ENCODE measurements around the gene RPL15. TPM values are rescaled to one million over a fixed set of nuclear protein-coding genes. Genes with fewer than 3 reads are reported as not detected.

Gene RPL15
- total RNA-seq, 3 donors from 2014 or later, result 2,279 to 2,502 (median 2,371) TPM

DNA sequence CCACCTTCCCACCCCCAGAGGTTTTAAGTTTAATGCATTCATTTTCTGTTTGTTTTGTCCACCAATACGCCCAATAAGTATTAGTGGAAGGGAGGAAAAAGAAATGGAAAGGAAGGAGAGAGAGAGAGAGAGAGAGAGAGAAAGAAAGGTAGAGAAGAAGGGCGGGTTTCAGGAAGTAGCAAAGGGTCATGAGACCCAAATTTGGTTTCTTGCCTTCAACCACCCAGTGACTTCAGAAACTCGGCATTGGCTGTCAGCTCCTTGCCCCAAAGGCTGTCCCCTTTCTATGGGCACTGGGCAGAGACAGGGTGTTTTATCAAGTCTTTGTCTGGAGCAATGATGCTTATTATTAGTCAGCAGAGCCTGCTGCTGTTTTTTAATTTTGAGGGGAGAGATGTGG lies 14.7 kb downstream of the RPL15 start:
- Mint-ChIP-seq H3K9me3 (no peaks in the 10 kb centered on the region), H3K36me3 (ENCODE audit: insufficient read depth) (no peaks in the 10 kb centered on the region), H3K27me3 (ENCODE audit: low read depth) (peaks cover under 1% of the 10 kb centered on the region), H3K4me1 (ENCODE audit: low read depth) (peaks cover 2% of the 10 kb centered on the region), H3K4me3 (no peak overlapping the region)
- no peak for ATAC-seq
- no peak for DNase-seq

DNA sequence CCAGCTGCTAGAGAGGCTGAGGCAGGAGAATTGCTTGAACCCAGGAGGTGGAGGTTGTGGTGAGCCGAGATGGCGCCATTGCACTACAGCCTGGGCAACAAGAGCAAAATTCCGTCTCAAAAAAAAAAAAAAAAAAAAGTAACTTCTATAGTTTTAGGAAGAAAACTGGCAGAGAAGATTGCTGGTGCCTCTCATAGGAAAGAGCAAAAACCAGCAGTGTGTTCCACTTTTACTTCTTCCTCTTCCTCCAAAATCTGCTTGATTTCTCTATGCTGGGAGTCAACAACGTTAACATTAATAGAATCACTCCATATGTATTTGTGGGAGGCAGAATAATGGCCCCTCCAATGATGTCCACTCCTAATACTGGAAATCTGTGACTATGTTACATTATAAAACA lies 15.6 kb downstream of the RPL15 start:
- ATAC-seq (no peak), DNase-seq (no peak)
- Mint-ChIP-seq H3K36me3 (ENCODE audit: insufficient read depth) (no peaks in the 10 kb centered on the region), H3K4me1 (ENCODE audit: low read depth) (peaks cover 2% of the 10 kb centered on the region), H3K9me3 (no peaks in the 10 kb centered on the region), H3K27me3 (ENCODE audit: low read depth) (peaks cover 3% of the 10 kb centered on the region), H3K4me3 (no peak overlapping the region)

DNA sequence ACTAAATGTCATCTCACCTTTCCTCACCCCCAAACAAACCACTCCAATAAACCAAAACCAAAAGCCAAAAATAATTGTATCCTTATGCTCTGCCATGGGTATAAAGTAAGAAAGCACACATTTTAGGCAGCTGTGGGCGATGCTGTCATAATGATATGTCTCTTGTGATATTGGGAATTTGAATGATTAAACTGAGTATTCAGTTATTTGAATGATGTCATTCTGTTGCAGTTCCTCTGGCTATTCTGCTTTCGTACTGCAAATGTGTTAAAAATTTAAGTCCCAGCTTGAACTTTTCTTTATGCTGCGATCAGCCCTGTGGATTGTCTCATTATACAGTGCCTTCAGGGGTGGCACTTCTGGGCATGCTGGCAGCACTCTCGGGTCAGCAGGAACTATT lies 17.3 kb downstream of the RPL15 start:
- Mint-ChIP-seq H3K4me3 (no peak overlapping the region), H3K27me3 (ENCODE audit: low read depth) (peaks cover 3% of the 10 kb centered on the region), H3K36me3 (ENCODE audit: insufficient read depth) (no peaks in the 10 kb centered on the region), H3K9me3 (peaks cover 3% of the 10 kb centered on the region), H3K4me1 (ENCODE audit: low read depth) (peaks cover 2% of the 10 kb centered on the region)
- no peak for DNase-seq
- no peak for ATAC-seq

- H3K4me3 Mint-ChIP-seq, result no peak overlapping the region
- H3K9me3 Mint-ChIP-seq, result peaks cover 3% of the 10 kb centered on the region
- H3K4me1 Mint-ChIP-seq (ENCODE audit: low read depth), result no peaks in the 10 kb centered on the region
- DNase-seq (no peak), ATAC-seq (no peak)
- H3K27me3 Mint-ChIP-seq (ENCODE audit: low read depth), result peaks cover 3% of the 10 kb centered on the region
- no peaks in the 10 kb centered on the region for H3K36me3 Mint-ChIP-seq (ENCODE audit: insufficient read depth)
These were observed 20.4 kb downstream of the RPL15 start for GRCh38 chr3:23937296-23937695.

- peaks cover 3% of the 10 kb centered on the region for H3K9me3 Mint-ChIP-seq
- H3K27me3 Mint-ChIP-seq (ENCODE audit: low read depth), result peaks cover 3% of the 10 kb centered on the region
- no peak for DNase-seq
- H3K36me3 Mint-ChIP-seq (ENCODE audit: insufficient read depth), result no peaks in the 10 kb centered on the region
- H3K4me1 Mint-ChIP-seq (ENCODE audit: low read depth), result no peaks in the 10 kb centered on the region
- ATAC-seq, result no peak
- H3K4me3 Mint-ChIP-seq, result no peak overlapping the region
These were observed 21.8 kb downstream of the RPL15 start for GRCh38 chr3:23938688-23939087.

DNA sequence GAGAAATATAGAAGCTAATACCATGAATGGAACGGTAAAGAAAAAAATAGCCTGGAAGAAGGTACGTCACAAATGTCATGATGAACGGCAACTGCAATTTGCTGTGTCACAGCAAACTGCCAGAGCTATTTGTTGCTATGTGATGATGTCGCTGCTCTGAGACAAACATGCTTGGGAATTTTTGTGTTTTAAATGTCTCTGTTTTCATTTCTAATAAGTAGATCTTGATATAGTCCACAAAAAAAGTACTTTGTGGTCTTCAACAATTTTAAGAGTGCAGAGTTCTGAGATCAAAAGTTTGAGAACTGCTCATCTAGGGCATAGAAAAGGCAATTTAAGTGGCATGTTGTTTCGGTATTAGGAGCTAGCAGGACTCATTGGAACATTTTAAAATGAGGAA lies 23.8 kb downstream of the RPL15 start:
- Mint-ChIP-seq H3K36me3 (ENCODE audit: insufficient read depth) (no peaks in the 10 kb centered on the region), H3K4me1 (ENCODE audit: low read depth) (peaks cover 8% of the 10 kb centered on the region), H3K9me3 (peaks cover 3% of the 10 kb centered on the region), H3K27me3 (ENCODE audit: low read depth) (peaks cover 3% of the 10 kb centered on the region), H3K4me3 (no peak overlapping the region)
- ATAC-seq (no peak), DNase-seq (no peak)

DNA sequence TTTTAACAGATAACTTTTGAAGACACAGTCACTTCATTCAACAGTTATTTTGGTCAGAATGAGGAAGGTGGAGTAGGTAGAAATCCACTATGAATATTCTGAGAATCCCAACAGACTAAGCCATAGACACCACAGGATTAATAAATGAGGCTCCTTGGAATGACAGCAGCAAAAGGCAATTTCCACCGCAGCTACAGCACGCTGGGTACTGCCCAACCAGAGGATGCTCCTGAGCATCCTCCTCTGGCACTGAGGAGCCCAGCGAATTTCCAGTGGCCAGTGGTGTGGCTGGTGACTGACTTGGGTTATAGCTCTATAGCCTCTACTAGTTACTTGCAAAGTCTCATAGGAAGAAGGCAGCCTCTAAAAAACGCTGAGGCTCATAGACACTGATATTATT lies 24.5 kb downstream of the RPL15 start:
- ATAC-seq (no peak), DNase-seq (no peak)
- no peak overlapping the region for H3K4me3 Mint-ChIP-seq
- H3K4me1 Mint-ChIP-seq (ENCODE audit: low read depth), result peaks cover 8% of the 10 kb centered on the region
- H3K27me3 Mint-ChIP-seq (ENCODE audit: low read depth), result peaks cover 3% of the 10 kb centered on the region
- H3K9me3 Mint-ChIP-seq, result peaks cover 3% of the 10 kb centered on the region
- H3K36me3 Mint-ChIP-seq (ENCODE audit: insufficient read depth), result no peaks in the 10 kb centered on the region

DNA sequence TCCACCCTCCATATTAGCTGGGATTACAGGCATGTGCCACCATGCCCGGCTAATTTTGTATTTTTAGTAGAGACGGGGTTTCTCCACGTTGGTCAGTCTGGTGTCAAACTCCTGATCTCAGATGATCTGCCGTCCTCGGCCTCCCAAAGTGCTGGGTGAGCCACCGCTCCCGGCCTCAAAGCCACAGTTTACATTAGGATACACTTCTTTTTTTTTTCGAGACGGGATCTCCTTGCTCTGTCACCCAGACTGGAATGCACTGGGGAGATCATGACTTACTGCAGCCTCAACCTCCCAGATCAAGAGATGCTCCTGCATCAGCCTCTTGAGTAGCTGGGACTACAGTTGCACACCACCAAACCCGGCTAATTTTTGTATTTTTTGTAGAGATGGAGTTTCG lies 25.6 kb downstream of the RPL15 start:
- no peaks in the 10 kb centered on the region for H3K27me3 Mint-ChIP-seq (ENCODE audit: low read depth)
- H3K4me3 Mint-ChIP-seq, result no peak overlapping the region
- H3K9me3 Mint-ChIP-seq, result peaks cover 3% of the 10 kb centered on the region
- DNase-seq (no peak), ATAC-seq (no peak)
- peaks cover 3% of the 10 kb centered on the region for H3K36me3 Mint-ChIP-seq (ENCODE audit: insufficient read depth)
- peaks cover 15% of the 10 kb centered on the region for H3K4me1 Mint-ChIP-seq (ENCODE audit: low read depth)

DNA sequence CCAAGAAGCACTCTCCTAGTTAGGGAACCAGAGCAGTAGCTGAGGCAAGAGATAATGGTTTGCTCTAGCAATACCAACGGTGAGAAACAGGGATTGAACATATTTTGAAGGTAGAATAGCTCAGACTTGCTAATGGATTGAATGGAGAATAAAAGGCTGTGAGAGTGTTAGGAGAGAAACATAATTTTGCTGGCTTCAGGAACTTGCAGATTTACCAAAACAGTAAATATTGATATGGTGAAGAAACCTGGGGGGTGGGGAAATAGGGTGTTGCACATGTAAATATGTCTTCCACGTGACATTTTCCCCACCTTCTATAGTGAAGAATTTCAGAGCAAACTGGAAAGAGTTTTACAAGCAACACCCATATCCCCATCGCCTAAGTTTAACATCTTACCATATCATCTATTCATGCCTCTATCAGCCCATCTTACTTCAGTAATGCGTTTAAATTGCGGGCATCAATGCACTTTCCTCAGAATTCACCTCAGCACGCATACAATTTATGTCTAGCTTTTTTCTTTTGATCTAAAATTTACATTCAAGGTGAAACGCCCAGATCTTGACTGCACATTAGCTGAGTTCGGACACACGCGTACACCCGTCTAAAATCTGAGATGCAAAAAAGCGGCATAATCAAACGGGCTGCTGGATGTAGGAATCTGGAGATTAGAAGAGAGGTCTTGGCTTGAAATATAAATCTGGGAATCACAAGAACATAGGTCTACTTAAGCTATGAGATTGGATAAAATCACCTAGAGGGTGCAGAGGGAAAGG lies 27.3 kb downstream of the RPL15 start:
- peaks cover 28% of the 10 kb centered on the region for H3K4me1 Mint-ChIP-seq (ENCODE audit: low read depth)
- no peaks in the 10 kb centered on the region for H3K27me3 Mint-ChIP-seq (ENCODE audit: low read depth)
- ATAC-seq, result no peak
- no peak for DNase-seq
- H3K9me3 Mint-ChIP-seq, result no peaks in the 10 kb centered on the region
- H3K4me3 Mint-ChIP-seq, result peak overlapping the region; percentile 85
- peaks cover 4% of the 10 kb centered on the region for H3K36me3 Mint-ChIP-seq (ENCODE audit: insufficient read depth)

- peak; percentile 62 to 64 for ATAC-seq
- no peaks in the 10 kb centered on the region for H3K27me3 Mint-ChIP-seq (ENCODE audit: low read depth)
- peak within 1 kb of the TSS; percentile 85 for H3K4me3 Mint-ChIP-seq
- H3K4me1 Mint-ChIP-seq (ENCODE audit: low read depth), result peaks cover 36% of the 10 kb centered on the region
- H3K9me3 Mint-ChIP-seq, result no peaks in the 10 kb centered on the region
- H3K36me3 Mint-ChIP-seq (ENCODE audit: insufficient read depth), result peaks cover 4% of the 10 kb centered on the region
- peak; percentile 74 for DNase-seq
These were observed 28.1 kb downstream of the RPL15 start, which contains the start of gene NR1D2 for GRCh38 chr3:23944861-23945662. Gene NR1D2, plus strand, starts transcription at chr3:23945286. Its CDS starts 293 bp downstream, at chr3:23945579.

GRCh38 chr3:23945663-23945912 lies 28.7 kb downstream of the RPL15 start:
- Mint-ChIP-seq H3K4me1 (ENCODE audit: low read depth) (peaks cover 42% of the 10 kb centered on the region), H3K27me3 (ENCODE audit: low read depth) (no peaks in the 10 kb centered on the region), H3K9me3 (no peaks in the 10 kb centered on the region), H3K36me3 (ENCODE audit: insufficient read depth) (peaks cover 4% of the 10 kb centered on the region), H3K4me3 (no peak overlapping the region)
- ATAC-seq, result no peak
- no peak for DNase-seq

DNA sequence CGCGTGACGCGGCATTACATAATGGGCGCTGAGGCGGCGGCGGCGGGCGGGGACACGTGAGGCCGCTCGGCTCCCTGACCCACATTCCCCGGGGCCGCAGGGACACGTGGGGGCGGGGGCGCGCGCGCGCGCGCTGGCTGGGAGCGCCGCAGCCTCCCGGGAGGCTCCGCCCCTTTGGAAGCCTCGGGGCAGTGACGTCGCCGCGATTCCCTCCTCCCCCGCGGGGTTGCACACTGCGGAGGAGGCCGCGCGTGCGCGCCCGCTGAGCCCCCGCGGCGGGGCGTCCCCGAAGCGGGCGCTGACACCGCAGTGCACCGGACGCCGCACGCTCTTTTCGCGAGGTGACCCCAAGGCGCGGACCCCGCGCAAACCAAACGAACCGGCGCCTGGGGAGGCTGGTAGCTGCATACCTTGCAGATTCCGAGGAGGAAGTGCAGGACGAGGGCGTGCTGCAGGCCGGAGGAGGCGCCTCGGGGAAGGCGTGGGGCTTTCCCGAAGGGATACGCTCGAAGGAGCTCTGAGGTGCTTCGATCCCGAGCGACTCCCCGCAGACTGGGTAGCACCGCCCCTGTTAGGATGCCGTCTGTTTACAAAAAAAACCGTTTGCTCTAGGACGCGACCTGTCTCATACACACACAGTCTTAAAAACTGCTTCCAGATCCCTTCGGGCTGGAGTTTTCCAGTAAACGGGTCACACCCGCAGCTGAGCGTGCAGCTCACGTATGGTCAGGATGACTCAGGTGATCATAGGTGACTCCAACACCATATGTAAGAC lies 29.2 kb downstream of the RPL15 start:
- Mint-ChIP-seq H3K27me3 (ENCODE audit: low read depth) (no peaks in the 10 kb centered on the region), H3K4me1 (ENCODE audit: low read depth) (peaks cover 45% of the 10 kb centered on the region), H3K9me3 (no peaks in the 10 kb centered on the region), H3K36me3 (ENCODE audit: insufficient read depth) (peaks cover 4% of the 10 kb centered on the region), H3K4me3 (peak overlapping the region; percentile 84)
- DNase-seq (peak; percentile 98), ATAC-seq (peak; percentile 85 to 87)

- Mint-ChIP-seq H3K4me3 (no peak overlapping the region), H3K9me3 (no peaks in the 10 kb centered on the region), H3K27me3 (ENCODE audit: low read depth) (no peaks in the 10 kb centered on the region), H3K4me1 (ENCODE audit: low read depth) (peaks cover 68% of the 10 kb centered on the region), H3K36me3 (ENCODE audit: insufficient read depth) (peaks cover 9% of the 10 kb centered on the region)
- DNase-seq (no peak), ATAC-seq (no peak)
These were observed 31.8 kb downstream of the RPL15 start for GRCh38 chr3:23948761-23949160.

- H3K36me3 Mint-ChIP-seq (ENCODE audit: insufficient read depth), result peaks cover 12% of the 10 kb centered on the region
- H3K27me3 Mint-ChIP-seq (ENCODE audit: low read depth), result no peaks in the 10 kb centered on the region
- ATAC-seq, result no peak
- H3K9me3 Mint-ChIP-seq, result no peaks in the 10 kb centered on the region
- no peak for DNase-seq
- peaks cover 64% of the 10 kb centered on the region for H3K4me1 Mint-ChIP-seq (ENCODE audit: low read depth)
- H3K4me3 Mint-ChIP-seq, result peak overlapping the region; percentile 66
These were observed 32.9 kb downstream of the RPL15 start for GRCh38 chr3:23949784-23950183.
